HepG2 (cell line): ENCODE measurements around the gene FAM24A. TPM values are rescaled to one million over a fixed set of nuclear protein-coding genes. Genes with fewer than 3 reads are reported as not detected.
A peak's percentile ranks its signal among the peaks of the same experiment; 100 is the strongest.

Experiments
- DMTF1 ChIP-seq: sonication (generic); formaldehyde crosslinking; IDR thresholded peaks from 2 replicates; pipeline ENCODE4 v1.4.0; 2020; ENCODE audit warnings: mild to moderate bottlenecking, missing genetic modification reagents
- GLMP ChIP-seq: sonication (generic); formaldehyde crosslinking; IDR thresholded peaks from 2 replicates; pipeline ENCODE4 v1.9.0; 2021; ENCODE audit warnings: missing genetic modification reagents, mild to moderate bottlenecking, borderline replicate concordance
- HMG20A ChIP-seq: IDR thresholded peaks from 2 replicates; pipeline ENCODE4 v1.6.1; 2016; ENCODE audit warnings: borderline replicate concordance
- LBX2 ChIP-seq: sonication (generic); formaldehyde crosslinking; IDR thresholded peaks from 2 replicates; pipeline ENCODE4 v1.5.0; 2020; ENCODE audit warnings: missing genetic modification reagents, mild to moderate bottlenecking, borderline replicate concordance
- NFYC ChIP-seq: IDR thresholded peaks from 2 replicates; pipeline ENCODE4 v1.6.1; 2016; ENCODE audit warnings: missing genetic modification reagents, missing compliant biosample characterization
- PCBP1 ChIP-seq: fragments of 200-400 bp; formaldehyde crosslinking; IDR thresholded peaks from 2 replicates; pipeline ENCODE4 v1.6.1; 2017; ENCODE audit warnings: mild to moderate bottlenecking, low read depth, low read length, borderline replicate concordance
- SALL2 ChIP-seq: sonication (generic); formaldehyde crosslinking; IDR thresholded peaks from 2 replicates; pipeline ENCODE4 v1.8.1; 2023; ENCODE audit warnings: mild to moderate bottlenecking, missing genetic modification reagents, inconsistent platforms
- SMAD9 ChIP-seq: sonication (generic); formaldehyde crosslinking; IDR thresholded peaks from 2 replicates; pipeline ENCODE4 v1.5.1; 2020; ENCODE audit warnings: mild to moderate bottlenecking, missing genetic modification reagents
- THAP8 ChIP-seq: sonication (generic); formaldehyde crosslinking; IDR thresholded peaks from 2 replicates; pipeline ENCODE4 v1.5.1; 2020; ENCODE audit warnings: missing genetic modification reagents, mild to moderate bottlenecking, borderline replicate concordance
- ZBTB1 ChIP-seq: sonication (generic); formaldehyde crosslinking; IDR thresholded peaks from 2 replicates; pipeline ENCODE4 v1.4.0; 2020; ENCODE audit warnings: missing genetic modification reagents, borderline replicate concordance
- ZBTB3 ChIP-seq: sonication (generic); formaldehyde crosslinking; IDR thresholded peaks from 2 replicates; pipeline ENCODE4 v1.4.0; 2020; ENCODE audit warnings: low read depth, mild to moderate bottlenecking, moderate library complexity, missing genetic modification reagents, borderline replicate concordance
- ZBTB7A ChIP-seq: sonication (generic); formaldehyde crosslinking; IDR thresholded peaks from 2 replicates; pipeline ENCODE4 v1.8.0; 2022; ENCODE audit warnings: mild to moderate bottlenecking, missing genetic modification reagents
- ZFP90 ChIP-seq: sonication (generic); formaldehyde crosslinking; IDR thresholded peaks from 2 replicates; pipeline ENCODE4 v1.8.0; 2022; ENCODE audit warnings: missing genetic modification reagents, mild to moderate bottlenecking, inconsistent platforms, borderline replicate concordance
- ZNF737 ChIP-seq: sonication (generic); formaldehyde crosslinking; IDR thresholded peaks from 2 replicates; pipeline ENCODE4 v1.5.0; 2020; ENCODE audit warnings: missing genetic modification reagents, mild to moderate bottlenecking, borderline replicate concordance
- polyA plus RNA-seq, 8 experiments: library from polyadenylated mRNA; depleted of rRNA in 3 of 8; stranded (reverse) in 7 of 8; unstranded in 1 of 8; fragments of >200 nt; fragmentation: Illumina TruSeq in 4 of 8; extraction: Trizol in 4 of 8; gene quantifications; 2 replicates each; pipeline versions ENCODE4 v1.2.1 to v1.2.3, GENCODE V29; 2011 to 2016; ENCODE audit warnings: low read depth in 4 of 8, missing spikeins in 1 of 8, mixed read lengths in 1 of 8; ENCODE audit not compliant: insufficient read depth in 1 of 8
- total RNA-seq, 5 experiments: library from RNA; depleted of rRNA; stranded (reverse); fragments of >200 nt; fragmentation: Illumina TruSeq; extraction: Trizol; gene quantifications; 2 replicates each; pipeline ENCODE4 v1.2.3, GENCODE V29; 2016; ENCODE audit warnings: low read depth in 1 of 5
- TF ChIP-seq, protein P1 (sequence below): sonication (generic); formaldehyde crosslinking; IDR thresholded peaks from 2 replicates; pipeline ENCODE4 v1.5.0; 2020; ENCODE audit warnings: missing genetic modification reagents
- TF ChIP-seq, protein P2 (sequence below): sonication (generic); formaldehyde crosslinking; IDR thresholded peaks from 2 replicates; pipeline ENCODE4 v1.9.0; 2021; ENCODE audit warnings: missing genetic modification reagents, mild to moderate bottlenecking, borderline replicate concordance

Gene FAM24A
- total and polyA plus RNA-seq, 2 of the 13 experiments (the other 11 are each of a cell fraction or from before 2014, with no cell fraction given), result not detected

DNA sequence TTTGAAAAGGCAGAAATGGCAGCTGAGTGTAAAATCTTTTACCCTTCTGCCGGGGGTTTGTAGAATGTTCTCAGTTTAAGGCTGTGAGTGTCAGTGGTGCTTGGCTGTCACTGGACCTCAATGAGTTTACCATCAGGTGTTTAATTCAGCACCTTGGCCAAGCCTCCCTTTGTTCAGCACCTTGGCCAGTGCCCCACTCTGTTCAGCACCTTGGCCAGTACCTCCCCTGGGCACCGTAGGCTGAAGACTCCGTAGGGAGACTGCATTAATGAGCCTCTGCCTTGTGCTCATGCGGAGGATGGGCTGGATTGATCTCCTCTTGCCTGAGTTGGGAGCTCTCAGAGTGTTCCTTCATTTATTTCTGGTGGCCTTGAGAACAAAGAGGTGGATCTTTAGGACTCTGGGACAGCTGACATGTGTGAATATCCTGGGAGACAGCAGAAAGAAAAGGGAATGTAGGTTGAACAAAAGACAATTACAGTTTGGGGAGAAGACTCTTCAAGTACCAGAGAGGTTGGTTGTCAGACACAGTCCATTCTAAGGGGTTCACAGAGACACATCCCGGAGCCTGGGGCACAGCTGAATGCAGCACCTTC is 1.6 kb downstream of the FAM24A start (continued):
- TF ChIP-seq, protein P1, sequence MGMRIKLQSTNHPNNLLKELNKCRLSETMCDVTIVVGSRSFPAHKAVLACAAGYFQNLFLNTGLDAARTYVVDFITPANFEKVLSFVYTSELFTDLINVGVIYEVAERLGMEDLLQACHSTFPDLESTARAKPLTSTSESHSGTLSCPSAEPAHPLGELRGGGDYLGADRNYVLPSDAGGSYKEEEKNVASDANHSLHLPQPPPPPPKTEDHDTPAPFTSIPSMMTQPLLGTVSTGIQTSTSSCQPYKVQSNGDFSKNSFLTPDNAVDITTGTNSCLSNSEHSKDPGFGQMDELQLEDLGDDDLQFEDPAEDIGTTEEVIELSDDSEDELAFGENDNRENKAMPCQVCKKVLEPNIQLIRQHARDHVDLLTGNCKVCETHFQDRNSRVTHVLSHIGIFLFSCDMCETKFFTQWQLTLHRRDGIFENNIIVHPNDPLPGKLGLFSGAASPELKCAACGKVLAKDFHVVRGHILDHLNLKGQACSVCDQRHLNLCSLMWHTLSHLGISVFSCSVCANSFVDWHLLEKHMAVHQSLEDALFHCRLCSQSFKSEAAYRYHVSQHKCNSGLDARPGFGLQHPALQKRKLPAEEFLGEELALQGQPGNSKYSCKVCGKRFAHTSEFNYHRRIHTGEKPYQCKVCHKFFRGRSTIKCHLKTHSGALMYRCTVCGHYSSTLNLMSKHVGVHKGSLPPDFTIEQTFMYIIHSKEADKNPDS (CRISPR knock-in tag), result peak; percentile 98
- TF ChIP-seq PCBP1 (no peak), GLMP (CRISPR knock-in tag) (peak; percentile 98), ZFP90 (CRISPR knock-in tag) (peak; percentile 100), HMG20A (CRISPR knock-in tag) (peak; percentile 95), ZBTB1 (CRISPR knock-in tag) (peak; percentile 99), ZNF737 (CRISPR knock-in tag) (peak; percentile 100), SMAD9 (CRISPR knock-in tag) (peak; percentile 100), NFYC (CRISPR knock-in tag) (peak; percentile 77), THAP8 (CRISPR knock-in tag) (peak; percentile 99), ZBTB7A (CRISPR knock-in tag) (peak; percentile 99), LBX2 (CRISPR knock-in tag) (peak; percentile 100), DMTF1 (CRISPR knock-in tag) (peak; percentile 98), SALL2 (peak; percentile 100), ZBTB3 (CRISPR knock-in tag) (peak; percentile 98; the same call in 1 of the 2 replicates)
- TF ChIP-seq, protein P2, sequence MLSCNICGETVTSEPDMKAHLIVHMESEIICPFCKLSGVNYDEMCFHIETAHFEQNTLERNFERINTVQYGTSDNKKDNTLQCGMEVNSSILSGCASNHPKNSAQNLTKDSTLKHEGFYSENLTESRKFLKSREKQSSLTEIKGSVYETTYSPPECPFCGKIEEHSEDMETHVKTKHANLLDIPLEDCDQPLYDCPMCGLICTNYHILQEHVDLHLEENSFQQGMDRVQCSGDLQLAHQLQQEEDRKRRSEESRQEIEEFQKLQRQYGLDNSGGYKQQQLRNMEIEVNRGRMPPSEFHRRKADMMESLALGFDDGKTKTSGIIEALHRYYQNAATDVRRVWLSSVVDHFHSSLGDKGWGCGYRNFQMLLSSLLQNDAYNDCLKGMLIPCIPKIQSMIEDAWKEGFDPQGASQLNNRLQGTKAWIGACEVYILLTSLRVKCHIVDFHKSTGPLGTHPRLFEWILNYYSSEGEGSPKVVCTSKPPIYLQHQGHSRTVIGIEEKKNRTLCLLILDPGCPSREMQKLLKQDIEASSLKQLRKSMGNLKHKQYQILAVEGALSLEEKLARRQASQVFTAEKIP, result peak; percentile 98; the same call in 1 of the 2 replicates
